HG02852 (cell line): ENCODE measurements around the gene HSBP1.

ENCODE experiments used
- ATAC-seq: cut with Tn5 transposase; IDR thresholded peaks from one replicate; pipeline ENCODE4 v1.9.1; 2021; ENCODE audit warnings: mild to moderate bottlenecking, moderate library complexity; ENCODE audit not compliant: unreplicated experiment

The HSBP1 gene

DNA sequence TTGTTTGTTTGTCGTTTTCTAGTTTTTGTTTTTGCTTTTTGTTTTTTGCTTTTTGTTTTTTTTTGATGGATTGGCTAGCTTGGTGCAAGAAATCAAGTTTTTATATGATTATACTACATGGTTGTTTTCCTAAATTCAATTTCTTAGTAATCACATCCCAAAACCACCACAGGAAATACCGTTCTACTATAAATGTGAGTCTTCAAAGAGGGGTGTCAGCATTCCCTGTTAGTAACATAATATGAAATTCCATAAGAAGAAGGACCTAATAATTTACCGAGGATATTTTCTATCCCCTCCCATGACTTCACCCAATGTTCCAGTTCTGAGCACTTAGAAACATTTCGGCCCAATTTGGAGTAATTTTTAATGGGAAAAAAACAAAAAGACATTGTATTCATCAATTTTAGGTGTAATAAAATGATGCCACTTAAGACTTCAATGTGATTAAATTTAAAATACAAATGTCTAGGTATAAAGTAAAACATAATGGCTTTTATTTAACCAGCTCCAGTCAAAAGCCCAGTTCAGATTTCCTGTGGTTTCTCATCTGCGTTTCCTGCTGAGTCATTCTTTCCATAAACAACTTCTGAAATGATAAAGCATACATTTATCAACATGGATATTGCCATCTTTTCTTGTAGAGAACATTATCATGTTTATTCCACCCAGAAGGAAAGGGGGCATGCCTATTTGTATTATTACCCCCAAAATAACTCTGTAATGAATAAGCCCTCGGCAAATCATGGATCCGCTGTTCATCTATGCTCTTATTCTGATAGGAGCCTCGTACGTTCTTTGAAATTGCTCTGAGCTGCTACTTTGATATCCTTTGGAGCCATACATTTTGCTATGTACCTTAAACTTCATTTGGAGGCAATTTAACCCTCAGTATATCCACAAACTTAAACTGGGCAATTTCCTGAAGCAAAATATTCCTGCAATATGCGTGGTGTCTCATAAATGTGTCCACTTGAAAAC, 28.1 kb downstream of the HSBP1 start:
- ATAC-seq: no peak

DNA sequence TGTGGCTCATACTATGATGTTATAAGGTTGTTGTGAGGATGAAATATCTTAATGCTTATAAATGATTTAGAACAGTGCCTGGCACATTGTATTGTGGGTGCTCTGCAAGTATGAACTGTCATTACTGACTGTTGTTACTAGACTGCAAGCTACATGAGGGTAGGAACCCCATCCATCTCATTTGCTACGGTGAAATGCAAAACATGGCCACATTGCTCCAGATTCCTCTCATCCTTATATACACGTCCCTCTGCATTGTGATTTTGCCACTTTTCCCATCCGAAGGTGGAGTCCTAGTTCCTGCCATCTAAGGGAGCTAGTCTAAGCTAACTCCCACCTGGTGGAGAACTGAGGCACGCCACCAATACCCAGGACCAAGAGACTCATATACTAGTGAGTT, 29.8 kb downstream of the HSBP1 start:
- ATAC-seq: no peak

DNA sequence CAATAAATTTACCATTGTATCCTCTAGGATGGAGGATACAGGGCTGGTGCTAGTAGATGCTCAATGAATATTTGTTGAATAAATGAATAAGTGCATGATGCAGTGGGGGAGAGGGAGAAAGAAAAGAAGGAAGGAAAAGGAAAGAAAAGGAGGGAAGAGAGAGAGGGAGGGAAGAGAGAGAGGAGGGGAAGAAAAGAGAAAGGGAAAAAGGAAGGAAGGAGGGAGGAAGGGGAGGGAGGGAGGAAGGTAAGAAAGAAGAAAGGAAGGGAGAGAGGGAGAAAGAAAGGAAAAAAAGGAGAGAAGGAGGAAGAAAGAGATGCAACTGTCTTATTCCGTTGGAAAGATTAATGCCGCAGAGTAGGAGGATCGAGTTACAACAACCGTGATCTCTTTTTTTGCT, 30.4 kb downstream of the HSBP1 start:
- ATAC-seq: no peak

DNA sequence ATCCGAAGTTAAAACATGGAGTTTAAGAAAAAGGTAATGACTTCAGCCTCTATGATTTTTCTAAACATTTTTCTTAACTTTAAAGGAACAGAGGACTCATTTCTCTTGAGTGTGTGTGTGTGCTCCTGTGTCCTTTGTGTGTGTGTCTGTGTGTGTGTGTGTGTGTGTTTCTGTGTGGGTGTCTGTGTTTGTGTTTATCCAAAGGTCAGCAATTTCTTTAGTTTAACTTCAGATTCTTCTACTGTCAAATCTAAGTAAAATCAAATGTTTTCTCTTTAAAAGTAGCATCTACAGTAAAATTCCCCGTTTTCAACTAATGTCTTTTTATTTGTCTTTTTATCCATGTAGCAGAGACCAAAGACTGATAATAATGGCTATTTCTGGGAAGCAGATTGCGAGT, 31.8 kb downstream of the HSBP1 start:
- no peak for ATAC-seq

DNA sequence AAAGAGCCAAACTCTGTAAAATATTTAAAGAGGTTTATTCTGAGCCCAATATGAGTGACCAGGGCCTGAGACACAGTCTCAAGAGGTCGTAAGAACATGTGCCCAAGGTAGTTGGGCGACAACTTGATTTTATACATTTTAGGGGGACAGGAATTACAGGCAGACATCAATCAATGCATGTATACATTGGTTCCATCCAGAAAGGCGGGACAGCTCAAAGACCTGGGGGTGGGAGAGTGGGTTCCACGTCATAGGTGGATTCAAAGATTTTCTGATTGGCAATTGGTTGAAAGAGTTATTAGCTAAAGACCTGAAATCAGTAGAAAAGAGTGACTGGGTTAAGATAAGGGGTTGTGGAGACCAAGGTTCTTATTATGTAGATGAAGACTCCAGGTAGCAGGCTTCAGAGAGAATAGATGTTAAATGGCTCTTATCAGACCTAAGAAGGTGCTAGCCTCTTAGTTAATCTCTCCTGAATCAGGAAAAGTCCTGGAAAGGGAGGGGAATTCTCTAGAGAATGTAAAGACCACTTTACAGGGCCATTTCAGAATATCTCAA, 32.4 kb downstream of the HSBP1 start:
- ATAC-seq: no peak

DNA sequence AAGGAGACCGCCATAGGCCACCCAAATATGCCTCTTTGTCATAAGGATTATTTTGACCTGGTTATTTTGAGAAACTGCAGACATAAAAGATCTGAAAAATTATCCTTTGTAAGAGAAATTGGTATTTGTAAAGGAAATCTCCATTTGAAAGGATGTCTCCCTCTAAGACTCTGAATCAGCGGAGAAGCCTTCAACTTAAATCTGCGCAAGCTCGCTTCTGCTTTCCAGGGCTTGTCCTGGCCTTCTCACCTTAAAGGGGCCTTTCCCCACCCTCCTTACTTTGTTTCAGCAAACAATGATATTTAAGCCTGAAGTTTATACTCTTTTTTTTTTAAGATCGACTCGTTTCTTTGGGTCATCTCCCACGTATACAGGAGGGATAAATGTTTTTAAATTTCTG, 34.5 kb downstream of the HSBP1 start:
- no peak for ATAC-seq

DNA sequence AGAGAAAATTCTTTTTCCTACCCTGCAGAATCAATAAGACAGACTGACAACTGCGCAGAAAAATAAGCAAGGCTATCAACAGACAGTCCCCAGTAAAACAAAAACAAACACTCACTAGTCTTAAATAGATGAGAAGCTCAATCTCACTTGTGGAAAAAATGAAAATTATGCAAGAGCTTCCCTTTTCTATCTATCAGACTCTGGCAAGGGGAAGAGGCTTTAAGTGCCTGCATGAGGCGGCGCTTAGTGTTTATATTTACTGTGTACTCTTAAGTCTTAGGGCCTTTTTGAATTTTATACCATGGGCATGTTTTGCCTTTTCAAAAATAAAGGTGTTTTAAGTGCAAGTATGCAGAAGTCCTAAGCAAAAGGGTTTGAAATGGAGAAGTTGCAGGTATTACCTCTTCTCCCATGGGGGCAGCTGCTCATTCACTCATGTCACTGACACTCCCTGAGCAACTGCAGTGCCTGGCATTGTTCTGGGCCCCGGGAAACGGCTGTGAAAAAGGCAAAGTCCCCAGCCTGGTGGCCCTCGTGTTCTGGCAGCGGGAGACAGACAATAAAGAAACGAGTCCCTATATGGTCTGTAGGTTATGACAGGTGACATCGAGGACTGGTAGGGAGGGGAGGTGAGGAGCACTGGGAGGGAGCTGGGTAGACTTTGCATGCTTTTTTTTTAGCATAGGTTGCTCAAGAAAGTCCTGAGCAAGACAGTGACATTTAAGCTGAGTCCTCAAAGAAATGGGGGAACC, 35.2 kb downstream of the HSBP1 start:
- no peak for ATAC-seq

DNA sequence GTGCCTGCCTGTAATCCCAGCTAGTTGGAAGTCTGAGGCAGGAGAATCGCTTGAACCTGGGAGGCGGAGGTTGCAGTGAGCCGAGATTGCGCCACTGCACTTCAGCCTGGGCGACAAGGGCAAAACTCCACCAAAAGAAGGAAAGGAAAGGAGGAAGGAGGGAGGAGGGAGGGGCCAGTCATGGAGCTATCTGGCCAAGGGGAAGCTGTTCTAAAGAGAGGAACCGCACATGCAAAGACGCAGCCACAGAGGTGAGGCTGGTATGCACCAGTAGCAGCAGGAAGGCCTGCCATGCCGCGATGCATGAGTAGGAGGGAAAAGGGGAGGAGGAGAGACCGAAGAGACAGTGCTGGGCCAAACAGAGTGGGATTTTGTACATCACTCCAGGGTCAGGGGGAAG, 35.9 kb downstream of the HSBP1 start:
- no peak for ATAC-seq

DNA sequence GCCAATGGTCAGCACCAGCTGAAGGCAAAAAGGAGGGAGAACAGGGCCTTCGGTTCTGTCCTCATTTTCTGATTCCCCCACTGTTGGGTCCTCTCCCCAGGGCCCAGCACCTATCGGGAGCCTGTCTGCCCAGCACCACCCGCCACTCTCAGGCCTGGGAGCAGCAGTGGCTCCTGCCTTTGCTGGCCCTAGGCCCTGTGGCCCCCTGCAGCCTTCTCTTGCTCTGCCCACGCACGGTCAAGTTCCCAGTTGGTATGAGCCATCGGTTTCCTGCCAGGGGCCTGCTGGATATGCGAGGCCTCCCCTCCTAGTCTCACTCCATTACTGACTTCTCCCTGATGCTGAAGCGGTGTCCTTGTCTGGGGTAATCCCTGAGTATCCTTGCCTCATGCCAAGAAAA, 37.5 kb downstream of the HSBP1 start:
- ATAC-seq: no peak

DNA sequence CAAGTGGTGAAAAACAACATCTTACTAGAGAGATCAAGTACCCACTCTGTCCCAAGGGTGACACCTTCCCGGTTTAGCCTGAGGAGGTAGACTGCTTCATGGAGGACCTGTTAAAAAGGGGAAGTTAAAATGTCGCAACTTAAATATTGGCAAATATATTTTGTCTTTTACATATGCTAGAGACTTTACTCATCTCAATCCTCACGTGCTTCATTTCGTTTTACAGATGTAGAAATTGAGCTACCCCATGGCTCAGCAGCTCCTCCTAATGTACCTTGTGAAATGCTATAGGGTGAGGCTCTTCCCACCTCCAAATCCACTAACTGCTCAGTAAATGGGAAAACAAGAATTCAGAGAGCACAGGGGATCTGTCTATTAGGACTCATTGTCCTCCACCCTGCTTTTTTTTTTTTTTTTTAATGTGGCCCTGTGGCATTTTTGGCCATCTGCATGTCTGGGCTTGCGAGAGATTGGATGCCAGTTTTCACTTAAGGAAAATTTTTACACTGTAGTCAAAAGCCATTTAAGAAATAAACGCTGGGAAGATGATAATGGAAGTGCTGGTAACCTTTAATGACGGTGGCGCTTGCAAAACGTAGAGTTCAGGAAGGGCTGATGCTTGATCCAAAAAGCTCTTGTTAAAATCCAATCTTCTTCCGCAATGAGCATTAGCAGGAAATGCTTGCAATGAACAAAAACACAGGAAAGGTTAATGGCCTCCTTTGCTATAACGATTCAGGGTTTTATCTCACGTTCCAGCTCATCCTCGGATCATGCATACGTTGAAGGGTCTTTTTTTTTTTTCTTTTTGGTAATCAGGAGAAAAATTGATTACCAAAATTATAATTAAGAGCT, 39.8 kb downstream of the HSBP1 start:
- no peak for ATAC-seq

DNA sequence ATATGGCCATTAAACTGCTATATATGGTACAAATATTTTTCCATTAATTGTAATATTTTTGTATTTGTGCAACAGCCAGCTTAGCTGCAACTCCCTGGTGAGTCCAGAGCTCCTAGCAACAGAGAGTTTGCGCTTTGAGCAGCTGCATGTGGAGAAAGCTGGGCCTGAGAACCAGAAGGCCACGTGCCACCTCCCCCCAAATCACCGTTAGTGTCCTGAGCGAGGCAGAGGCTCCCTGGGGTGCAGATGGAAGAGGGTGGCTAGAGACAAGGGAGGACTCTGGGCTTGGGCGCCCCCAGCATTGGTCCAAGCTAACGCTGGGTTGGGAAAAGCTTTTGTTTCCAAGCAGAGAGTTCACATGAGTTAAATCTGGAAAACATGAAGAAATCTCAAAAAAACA, 41.6 kb downstream of the HSBP1 start:
- no peak for ATAC-seq

DNA sequence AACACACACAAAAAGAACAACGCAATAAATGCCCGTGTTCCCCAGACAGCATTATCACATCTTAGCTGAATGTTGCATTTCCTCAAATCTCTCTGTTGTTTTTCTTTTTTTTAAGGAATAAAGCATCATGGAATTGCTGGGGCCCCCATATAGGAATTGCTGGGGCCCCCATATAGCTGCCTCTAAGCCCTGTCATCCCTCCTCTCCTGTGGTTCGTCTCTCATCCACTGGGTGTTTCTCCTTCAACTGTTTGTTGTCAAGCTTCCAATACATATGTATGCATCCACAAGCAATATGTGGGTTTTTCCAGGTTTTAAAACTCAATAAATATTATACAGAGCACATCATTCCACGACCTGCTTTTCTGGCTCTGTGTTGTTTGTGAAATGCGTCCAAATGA, 43.2 kb downstream of the HSBP1 start:
- no peak for ATAC-seq

DNA sequence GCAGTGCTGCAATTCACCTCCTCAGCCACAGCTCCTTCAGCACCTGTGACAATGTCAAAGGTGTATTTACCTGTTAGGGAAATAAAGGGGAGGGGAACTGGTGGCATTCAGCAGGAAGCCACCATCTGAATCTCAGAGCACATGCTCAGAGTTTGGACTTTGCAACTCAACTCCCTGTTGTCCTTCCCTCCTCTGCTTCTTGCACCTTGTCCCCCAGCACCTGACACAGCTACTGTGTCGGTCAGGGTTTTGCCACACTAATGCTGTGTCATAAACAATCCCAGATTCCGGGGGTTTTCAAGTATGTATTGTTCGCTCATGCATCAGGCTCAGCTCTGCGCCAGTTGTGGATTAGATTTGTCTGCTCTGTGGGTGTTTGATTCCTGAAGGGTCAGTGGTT, 43.7 kb downstream of the HSBP1 start:
- no peak for ATAC-seq

DNA sequence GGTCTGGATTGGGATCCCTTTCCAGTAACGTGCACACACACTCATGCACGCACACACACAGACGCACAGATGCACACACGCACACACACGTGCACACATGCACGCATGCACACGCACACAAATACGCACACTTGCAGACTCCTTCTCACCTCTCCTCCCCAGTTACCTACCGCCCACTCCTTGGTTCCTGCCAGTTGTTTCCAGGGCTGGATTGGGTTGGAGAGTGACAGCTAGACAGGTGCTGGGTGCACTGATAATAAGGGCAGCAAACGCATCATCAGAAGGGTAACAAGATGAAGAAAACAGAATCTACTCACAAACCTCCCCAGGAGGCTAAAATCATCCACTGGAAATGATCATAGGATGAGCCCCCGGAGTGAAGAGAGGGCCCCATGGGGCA, 45.0 kb downstream of the HSBP1 start:
- ATAC-seq: no peak

DNA sequence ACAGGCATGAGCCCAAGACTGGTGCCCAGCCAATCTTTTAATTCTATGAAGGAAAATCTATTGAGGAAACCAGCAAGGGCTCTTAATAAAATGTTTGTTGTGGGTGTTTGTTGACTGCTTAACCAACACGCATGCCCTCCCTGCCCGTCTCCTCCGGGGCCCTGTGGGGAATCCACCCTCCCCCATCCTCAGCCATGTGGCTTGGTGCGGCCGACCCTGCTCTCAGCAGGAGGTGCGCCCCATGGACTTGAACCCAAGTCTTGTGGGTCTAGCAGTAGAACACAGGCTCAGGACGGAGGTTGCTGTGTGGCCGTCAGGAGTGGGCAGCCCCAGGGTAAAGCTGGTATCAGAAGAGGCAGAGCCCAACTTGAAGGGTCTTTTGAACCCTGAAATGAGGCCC, 46.1 kb downstream of the HSBP1 start:
- ATAC-seq: no peak

DNA sequence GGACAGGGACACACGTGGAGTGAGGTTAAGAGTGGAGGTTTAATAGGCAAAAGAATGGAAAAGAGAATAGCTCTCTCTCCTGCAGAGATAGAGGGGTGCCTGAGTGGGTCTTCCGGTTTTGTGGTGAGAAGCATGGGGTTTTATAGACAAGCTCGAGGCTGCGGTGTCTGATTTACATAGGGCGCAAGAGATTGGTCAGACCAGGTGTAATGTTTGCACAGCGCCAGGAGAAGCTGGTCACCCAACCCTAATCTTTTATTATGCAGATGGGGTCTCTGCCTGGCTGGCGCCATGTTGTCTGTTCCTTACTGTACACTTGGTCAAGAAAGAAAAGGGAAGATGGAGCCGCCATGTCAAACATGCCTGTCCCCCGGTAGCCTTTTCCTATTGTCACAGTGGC, 46.6 kb downstream of the HSBP1 start:
- no peak for ATAC-seq

DNA sequence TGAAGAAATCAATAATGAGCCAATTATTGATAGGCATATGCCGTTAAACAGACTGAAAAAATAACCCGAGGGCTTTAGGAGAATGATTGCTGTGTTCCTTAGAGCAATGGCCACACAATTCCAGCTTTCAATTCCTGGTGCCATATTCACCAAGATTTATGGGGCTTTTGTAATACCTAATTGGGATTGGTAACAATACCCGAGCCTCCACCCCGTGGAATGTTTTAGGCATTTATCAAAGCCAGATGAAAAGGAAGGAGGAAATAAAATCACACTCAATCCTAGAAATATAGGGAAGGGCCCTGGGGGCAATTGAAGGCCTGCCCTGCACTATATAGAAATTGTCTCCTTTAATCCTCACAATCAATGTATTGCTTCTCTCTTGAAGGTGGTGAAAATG, 49.0 kb downstream of the HSBP1 start:
- ATAC-seq: no peak

DNA sequence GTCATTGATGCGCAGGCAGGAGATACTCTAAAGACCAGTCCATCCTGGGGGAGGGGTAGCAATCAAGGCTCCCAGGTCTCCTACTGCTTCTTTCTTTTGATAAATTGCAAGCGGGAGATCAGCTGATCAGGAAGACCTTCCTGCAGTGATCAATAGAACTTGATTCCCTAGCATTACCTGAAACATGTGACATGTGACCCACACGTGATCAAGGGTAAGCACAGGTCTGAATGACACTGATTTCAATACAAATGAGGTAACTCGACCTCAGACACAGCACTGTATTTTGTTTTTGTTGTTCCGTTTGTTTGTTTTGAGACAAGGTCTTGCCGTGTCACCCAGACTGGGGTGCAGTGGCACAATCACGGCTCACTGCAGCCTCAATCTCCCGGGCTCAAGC, 51.5 kb downstream of the HSBP1 start:
- ATAC-seq: no peak

DNA sequence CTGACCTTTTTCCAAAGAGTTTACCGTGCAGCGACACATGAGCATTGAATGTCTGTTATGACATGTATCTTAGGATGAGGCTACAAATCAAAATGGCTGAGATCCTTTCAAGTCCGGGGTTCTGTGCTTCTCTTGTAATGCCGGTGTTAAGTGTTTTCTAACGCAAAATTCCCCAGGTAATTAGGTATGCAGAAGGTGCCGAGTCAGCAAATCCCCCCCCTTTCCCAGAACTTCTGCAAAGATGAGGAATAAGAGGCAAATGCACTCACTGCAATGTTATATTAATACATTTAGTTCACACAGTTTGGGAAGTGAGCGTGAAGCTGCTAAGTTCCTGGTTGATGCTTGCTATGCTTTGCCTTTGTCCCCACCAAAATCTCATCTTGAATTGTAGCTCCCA, 54.9 kb downstream of the HSBP1 start:
- no peak for ATAC-seq

DNA sequence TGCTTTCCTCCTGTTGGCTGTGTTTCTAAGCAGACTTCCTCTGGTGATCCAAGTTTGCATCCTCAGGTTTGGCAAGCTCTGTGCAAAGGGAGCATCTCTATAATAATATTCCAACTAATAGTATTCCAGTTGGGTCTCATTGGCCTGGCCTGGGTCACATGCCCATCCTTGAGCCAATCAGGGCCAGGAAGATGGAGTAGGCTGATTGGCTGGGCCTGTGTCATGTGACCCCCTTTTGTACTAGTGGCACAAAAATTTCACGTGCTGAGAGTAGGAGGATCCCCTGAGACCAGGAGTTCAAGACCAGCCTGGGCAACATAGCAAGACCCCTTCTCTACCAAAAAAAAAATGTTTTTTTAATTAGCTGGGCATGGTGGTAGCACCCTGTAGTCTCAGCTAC, 55.9 kb downstream of the HSBP1 start:
- ATAC-seq: no peak
